H1 (cell line): ENCODE results near the gene SLC46A3.

ENCODE experiments used
- CHD2 ChIP-seq: IDR thresholded peaks from 2 replicates; pipeline ENCODE4 v1.6.1; 2012; ENCODE audit warnings: low read length, improper control_type of control experiment
- CTCF ChIP-seq, 3 experiments: IDR thresholded peaks; 1 replicate in 2 of 3; 2 replicates in 1 of 3; pipeline versions ENCODE4 v1.5.1 to v1.6.1; 2011; ENCODE audit warnings: low read length in 3 of 3, mild to moderate bottlenecking in 3 of 3, inconsistent platforms in 2 of 3, low read depth in 1 of 3, moderate library complexity in 1 of 3; ENCODE audit not compliant: insufficient read depth in 1 of 3; ENCODE audit errors: control extremely low read depth in 1 of 3
- GABPA ChIP-seq: IDR thresholded peaks from 2 replicates; pipeline ENCODE4 v1.6.1; 2011; ENCODE audit warnings: mild to moderate bottlenecking, low read length, moderate library complexity, borderline replicate concordance; ENCODE audit not compliant: insufficient read depth
- JUND ChIP-seq: IDR thresholded peaks from 2 replicates; pipeline ENCODE4 v1.6.1; 2011; ENCODE audit warnings: mild to moderate bottlenecking, improper control_type of control experiment, low read length
- RAD21 ChIP-seq, 2 experiments: IDR thresholded peaks in 1 of 2; conservative IDR thresholded peaks in 1 of 2; 2 replicates each; pipeline ENCODE4 v1.6.1; 2011; ENCODE audit warnings: low read depth in 2 of 2, low read length in 2 of 2, improper control_type of control experiment in 1 of 2, inconsistent platforms in 1 of 2, mild to moderate bottlenecking in 1 of 2, moderate library complexity in 1 of 2
- SAP30 ChIP-seq: fragments of 300-600 bp; sonication (generic); IDR thresholded peaks from 2 replicates; pipeline ENCODE4 v1.7.1; 2012; ENCODE audit warnings: low read length, moderate library complexity, mild to moderate bottlenecking, inconsistent platforms; ENCODE audit not compliant: insufficient read depth, insufficient replicate concordance
- TAF1 ChIP-seq: IDR thresholded peaks from 2 replicates; pipeline ENCODE4 v1.6.1; 2011; ENCODE audit warnings: mild to moderate bottlenecking, low read depth, low read length
- USF2 ChIP-seq: IDR thresholded peaks from 2 replicates; pipeline ENCODE4 v1.6.1; 2011; ENCODE audit warnings: low read length, improper control_type of control experiment
- YY1 ChIP-seq: IDR thresholded peaks from 2 replicates; pipeline ENCODE4 v1.6.1; 2011; ENCODE audit warnings: low read depth, mild to moderate bottlenecking, low read length

GRCh38 chr13:28659621-28659970, 59.2 kb downstream of the SLC46A3 start:
- TF ChIP-seq TAF1 (no peak), USF2 (no peak), YY1 (no peak), GABPA (no peak), CTCF (IDR thresholded peaks at IDR 0.05; ENCODE audit: control extremely low read depth in 1 of 3, insufficient read depth in 1 of 3, low read depth in 1 of 3, low read length in 3 of 3) (no peak), RAD21 (IDR thresholded peaks at IDR 0.05 in 1 of 2, conservative IDR thresholded peaks at IDR 0.05 in 1 of 2; ENCODE audit: low read depth in 2 of 2, low read length in 2 of 2) (no peak), CHD2 (no peak), SAP30 (no peak), JUND (no peak)
